HG03342 (cell line): ENCODE data around the gene BOLA1.
"Not testable (repeated sequence)": the region's sequence is repeated elsewhere in the genome, so short reads cannot be mapped to it uniquely, and the experiment has no call there.

Experiments
- ATAC-seq: cut with Tn5 transposase; IDR thresholded peaks from one replicate; pipeline ENCODE4 v1.9.1; 2021; ENCODE audit warnings: mild to moderate bottlenecking, moderate library complexity; ENCODE audit not compliant: unreplicated experiment

The BOLA1 gene

GRCh38 chr1:149886396-149887195, 12.8 kb upstream of the BOLA1 start:
- ATAC-seq: peak; percentile 56

GRCh38 chr1:149887196-149887455, 12.2 kb upstream of the BOLA1 start:
- not testable (repeated sequence) for ATAC-seq

- peak; percentile 46 for ATAC-seq
These were observed 11.7 kb upstream of the BOLA1 start for GRCh38 chr1:149887456-149888246.

- ATAC-seq: no peak
These were observed 10.9 kb upstream of the BOLA1 start for GRCh38 chr1:149888247-149888998.

- no peak for ATAC-seq
These were observed 10.4 kb upstream of the BOLA1 start for GRCh38 chr1:149888999-149889289.

- no peak for ATAC-seq
These were observed 2.8 kb upstream of the BOLA1 start for GRCh38 chr1:149896575-149896974.

- ATAC-seq: no peak
These were observed 4.6 kb downstream of the BOLA1 start for GRCh38 chr1:149903836-149904491.

- ATAC-seq: no peak
These were observed 7.3 kb downstream of the BOLA1 start for GRCh38 chr1:149906570-149907075.

- no peak for ATAC-seq
These were observed 15.2 kb downstream of the BOLA1 start for GRCh38 chr1:149914545-149914944.

GRCh38 chr1:149915429-149916192, 16.2 kb downstream of the BOLA1 start:
- no peak for ATAC-seq

- no peak for ATAC-seq
These were observed 17.0 kb downstream of the BOLA1 start for GRCh38 chr1:149916193-149916897.

GRCh38 chr1:149916898-149917252, 17.5 kb downstream of the BOLA1 start:
- no peak for ATAC-seq

GRCh38 chr1:149917571-149918144, 18.3 kb downstream of the BOLA1 start, which contains the start of gene SV2A:
Gene SV2A, minus strand, starts transcription at chr1:149917844. Its CDS starts 4,004 bp downstream, at chr1:149913840.
- no peak for ATAC-seq

GRCh38 chr1:149923626-149924025, 24.3 kb downstream of the BOLA1 start:
- no peak for ATAC-seq

GRCh38 chr1:149925345-149925744, 26.0 kb downstream of the BOLA1 start:
- ATAC-seq: no peak

GRCh38 chr1:149925751-149926150, 26.4 kb downstream of the BOLA1 start:
- ATAC-seq: no peak

GRCh38 chr1:149926296-149926695, 26.9 kb downstream of the BOLA1 start:
- no peak for ATAC-seq

GRCh38 chr1:149927056-149927562, 27.7 kb downstream of the BOLA1 start:
- ATAC-seq: no peak
